ENCODE measurements around the gene SLC6A3. TPM values are rescaled to one million over a fixed set of nuclear protein-coding genes. Genes with fewer than 3 reads are reported as not detected.

SLC6A3 gene
- total and polyA plus RNA-seq, 2 donors (not counting 3 experiments of a cell fraction or from before 2014, with no cell fraction given) = not detected

DNA sequence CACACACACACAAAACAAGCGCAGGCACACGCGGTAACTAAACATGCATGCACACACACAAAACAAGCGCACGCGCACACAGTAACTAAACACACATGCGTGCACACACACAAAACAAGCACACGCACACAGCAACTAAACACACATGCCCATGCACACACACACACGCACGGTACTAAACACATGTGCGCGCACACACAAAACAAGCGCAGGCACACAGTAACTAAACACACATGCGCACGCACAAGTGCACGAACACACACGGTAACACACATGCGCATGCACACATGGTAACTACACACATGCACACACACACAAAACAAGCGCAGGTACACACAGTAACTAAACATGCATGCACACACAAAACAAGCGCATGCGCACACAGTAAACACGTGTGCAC is 19.9 kb upstream of the SLC6A3 start:
- H3K27me3 ChIP-seq (ENCODE audit: control insufficient read depth in 2 of 2, insufficient read depth in 2 of 2, low read length in 2 of 2) = no peaks in the 10 kb centered on the region
- H3K9ac ChIP-seq (replicated peaks; ENCODE audit: extremely low read depth, insufficient read depth, low read length) = no peak overlapping the region
- dilution Hi-C loops (cut with MboI; ENCODE audit: extremely low pct_ligation_motif_present, low sequenced_read_pairs) = no loop called here
- ChIA-PET CTCF (no interaction called here), POLR2A (no interaction called here)
- TF ChIP-seq EZH2 (IDR thresholded peaks at IDR 0.05; ENCODE audit: borderline replicate concordance, low read depth, low read length, severe bottlenecking) (no peak), FOS (IDR thresholded peaks at IDR 0.05; ENCODE audit: borderline replicate concordance, insufficient read depth, low read length) (no peak), MYC (IDR thresholded peaks at IDR 0.05; ENCODE audit: low read depth, low read length) (no peak), POLR2AphosphoS5 (IDR thresholded peaks at IDR 0.05; ENCODE audit: insufficient read depth, low read depth, low read length) (no peak), CTCF (IDR thresholded peaks at IDR 0.05; ENCODE audit: extremely low read depth in 1 of 2, insufficient read depth in 1 of 2, low read depth in 1 of 2, low read length in 2 of 2) (no peak), GATA2 (IDR thresholded peaks at IDR 0.05; ENCODE audit: insufficient read depth, insufficient read length, low read depth, low read length) (no peak), JUN (IDR thresholded peaks at IDR 0.05; ENCODE audit: borderline replicate concordance, insufficient read depth, insufficient read length, low read depth) (no peak), POLR2A (IDR thresholded peaks at IDR 0.05; ENCODE audit: low read depth, low read length) (no peak), MAX (IDR thresholded peaks at IDR 0.05; ENCODE audit: insufficient read depth, insufficient read length) (no peak)
- intact Hi-C loops (cut with micrococcal nuclease) = no loop called here
- H3K4me3 ChIP-seq (replicated peaks in 1 of 3; ENCODE audit: insufficient read depth in 1 of 3, low read depth in 1 of 3, low read length in 3 of 3) = no peak overlapping the region
- no peak overlapping the region for H3K4me2 ChIP-seq (ENCODE audit: insufficient read depth, low read length)
- no peaks in the 10 kb centered on the region for H3K9me3 ChIP-seq (replicated peaks; ENCODE audit: control insufficient read depth, insufficient read depth, low read length)
- peaks cover 2 to 9% of the 10 kb centered on the region in 2 experiments for H3K36me3 ChIP-seq (ENCODE audit: control insufficient read depth in 2 of 2, extremely low read depth in 1 of 2, insufficient read depth in 2 of 2, low read length in 2 of 2)
- no peak overlapping the region for H2AFZ ChIP-seq (ENCODE audit: low read depth, low read length)
- no peaks in the 10 kb centered on the region for H3K9me1 ChIP-seq (replicated peaks; ENCODE audit: control insufficient read depth, extremely low read depth, insufficient read depth, low read length)
- no peak overlapping the region for H3K27ac ChIP-seq (ENCODE audit: insufficient read depth, low read depth, low read length)
- no peaks in the 10 kb centered on the region for H3K79me2 ChIP-seq (ENCODE audit: control insufficient read depth, insufficient read depth, low read length)
- FAIRE-seq (no peak), DNase-seq (ENCODE audit: low read depth, low spot score) (no peak)
- H4K20me1 ChIP-seq (replicated peaks; ENCODE audit: control insufficient read depth, extremely low read depth, insufficient read depth, low read length) = no peaks in the 10 kb centered on the region
- H3K4me1 ChIP-seq (ENCODE audit: control insufficient read depth, extremely low read depth, insufficient read depth, low read length) = no peaks in the 10 kb centered on the region
- no TSS peak for BruUV-seq (replicated peaks)
